ENCODE measurements around the gene GJD2. TPM values are rescaled to one million over a fixed set of nuclear protein-coding genes. Genes with fewer than 3 reads are reported as not detected.

GJD2 gene
- polyA plus RNA-seq, 4 donors: 0.06 TPM; not detected in 2

GRCh38 chr15:34729056-34729455 lies 25.7 kb downstream of the GJD2 start:
- DNase-seq (ENCODE audit: low read depth in 4 of 4, low spot score in 3 of 4): no peak

GRCh38 chr15:34726406-34727100 lies 28.2 kb downstream of the GJD2 start:
- no peak for DNase-seq (ENCODE audit: low read depth in 4 of 4, low spot score in 3 of 4)

- DNase-seq (ENCODE audit: low read depth in 4 of 4, low spot score in 3 of 4): no peak
These were observed 29.2 kb downstream of the GJD2 start for GRCh38 chr15:34725556-34725955.

- DNase-seq (ENCODE audit: low read depth in 4 of 4, low spot score in 3 of 4): no peak
These were observed 30.3 kb downstream of the GJD2 start for GRCh38 chr15:34724481-34724880.

GRCh38 chr15:34722439-34722836 lies 32.4 kb downstream of the GJD2 start:
- no peak for DNase-seq (ENCODE audit: low read depth in 4 of 4, low spot score in 3 of 4)

GRCh38 chr15:34721802-34722438 lies 32.9 kb downstream of the GJD2 start:
- DNase-seq (ENCODE audit: low read depth in 4 of 4, low spot score in 3 of 4): no peak

GRCh38 chr15:34721157-34721801 lies 33.5 kb downstream of the GJD2 start:
- no peak for DNase-seq (ENCODE audit: low read depth in 4 of 4, low spot score in 3 of 4)

- DNase-seq (ENCODE audit: low read depth in 4 of 4, low spot score in 3 of 4): no peak
These were observed 35.1 kb downstream of the GJD2 start for GRCh38 chr15:34719695-34720094.

- DNase-seq (ENCODE audit: low read depth in 4 of 4, low spot score in 3 of 4): no peak
These were observed 35.8 kb downstream of the GJD2 start for GRCh38 chr15:34718681-34719665.

- no peak for DNase-seq (ENCODE audit: low read depth in 4 of 4, low spot score in 3 of 4)
These were observed 37.1 kb downstream of the GJD2 start for GRCh38 chr15:34717729-34718128.

- DNase-seq (ENCODE audit: low read depth in 4 of 4, low spot score in 3 of 4): no peak
These were observed 38.7 kb downstream of the GJD2 start for GRCh38 chr15:34716111-34716510.

GRCh38 chr15:34714476-34715121 lies 40.2 kb downstream of the GJD2 start:
- no peak for DNase-seq (ENCODE audit: low read depth in 4 of 4, low spot score in 3 of 4)

- DNase-seq (ENCODE audit: low read depth in 4 of 4, low spot score in 3 of 4): no peak
These were observed 41.2 kb downstream of the GJD2 start for GRCh38 chr15:34713635-34714034.

- no peak for DNase-seq (ENCODE audit: low read depth in 4 of 4, low spot score in 3 of 4)
These were observed 44.9 kb downstream of the GJD2 start for GRCh38 chr15:34709866-34710265.

- DNase-seq (ENCODE audit: low read depth in 4 of 4, low spot score in 3 of 4): peak in 2 of 4 donors; percentile 25 to 38
These were observed 46.4 kb downstream of the GJD2 start for GRCh38 chr15:34708422-34708821.

- DNase-seq (ENCODE audit: low read depth in 4 of 4, low spot score in 3 of 4): no peak
These were observed 53.3 kb downstream of the GJD2 start for GRCh38 chr15:34701536-34701935.

Measured in right renal pelvis (tissue), 4 donors.